Thoracic aorta (tissue), 2 donors: ENCODE data around the gene C14orf93. TPM values are rescaled to one million over a fixed set of nuclear protein-coding genes. Genes with fewer than 3 reads are reported as not detected.

ENCODE experiments used
- ATAC-seq: fragments of 150-250 bp; one replicate; pipeline ENCODE4 v1.8.0; 2017; ENCODE audit warnings: low read depth; ENCODE audit not compliant: insufficient number of reproducible peaks, low FRiP score
- DNase-seq: peaks from one replicate; pipeline ENCODE4 v3.0.0-alpha.2; 2020; ENCODE audit warnings: low spot score
- H3K27ac ChIP-seq, 2 donors: fragments of 200-600 bp; sonication (generic); 1 replicate in 1 of 2; 2 replicates in 1 of 2; pipeline ENCODE4 v1.5.1; 2016; ENCODE audit warnings: mild to moderate bottlenecking in 2 of 2, moderate library complexity in 2 of 2
- H3K27me3 ChIP-seq: fragments of 200-600 bp; sonication (generic); replicated peaks from 2 replicates; pipeline ENCODE4 v1.6.0; 2016; ENCODE audit warnings: mild to moderate bottlenecking; ENCODE audit not compliant: insufficient read depth
- H3K36me3 ChIP-seq: fragments of 200-600 bp; sonication (generic); one replicate; pipeline ENCODE4 v1.5.1; 2016
- H3K4me1 ChIP-seq, 2 donors: fragments of 200-600 bp; sonication (generic); 1 replicate in 1 of 2; 2 replicates in 1 of 2; pipeline versions ENCODE4 v1.5.1 to v1.6.0; 2016; ENCODE audit warnings: low read depth in 2 of 2, mild to moderate bottlenecking in 1 of 2; ENCODE audit not compliant: control insufficient read depth in 1 of 2
- H3K4me3 ChIP-seq: fragments of 200-600 bp; sonication (generic); 2 replicates; pipeline ENCODE4 v1.5.1; 2016; ENCODE audit warnings: mild to moderate bottlenecking
- H3K9me3 ChIP-seq: fragments of 200-600 bp; sonication (generic); 2 replicates; pipeline ENCODE4 v1.5.1; 2016
- CTCF ChIP-seq: fragments of 200-600 bp; sonication (generic); IDR thresholded peaks from one replicate; pipeline ENCODE4 v1.5.1; 2019; ENCODE audit warnings: antibody characterized with exemption
- total RNA-seq, 2 donors: library from RNA; depleted of rRNA; stranded (reverse); fragments of >200 nt; gene quantifications; one replicate each; pipeline versions ENCODE4 v1.1.0 to v1.2.3, GENCODE V29; 2016

C14orf93 gene
- total RNA-seq, 2 donors from 2014 or later, result 9.3 to 19.7 TPM

- no peak for ATAC-seq
- no peak for DNase-seq
- no peaks in the 10 kb centered on the region for H3K9me3 ChIP-seq
- peak overlapping the region in 1 of 2 donors; percentile 22 for H3K27ac ChIP-seq
- TF ChIP-seq CTCF, result no peak
- H3K36me3 ChIP-seq, result no peaks in the 10 kb centered on the region
- H3K4me1 ChIP-seq, result peaks cover 0 to 3% of the 10 kb centered on the region in 2 donors
- no peaks in the 10 kb centered on the region for H3K27me3 ChIP-seq
- no peak overlapping the region for H3K4me3 ChIP-seq
Observed at GRCh38 chr14:23013054-23013748, 3.3 kb upstream of the C14orf93 start.

GRCh38 chr14:23009483-23009938 lies 432 bp downstream of the C14orf93 start:
- Histone ChIP-seq H3K27ac (peak overlapping the region; percentile 73 to 76), H3K4me1 (peaks cover 8 to 22% of the 10 kb centered on the region in 2 donors), H3K4me3 (peak overlapping the region; percentile 73), H3K27me3 (no peaks in the 10 kb centered on the region), H3K9me3 (no peaks in the 10 kb centered on the region), H3K36me3 (no peaks in the 10 kb centered on the region)
- no peak for DNase-seq
- no peak for ATAC-seq
- TF ChIP-seq CTCF, result no peak

DNA sequence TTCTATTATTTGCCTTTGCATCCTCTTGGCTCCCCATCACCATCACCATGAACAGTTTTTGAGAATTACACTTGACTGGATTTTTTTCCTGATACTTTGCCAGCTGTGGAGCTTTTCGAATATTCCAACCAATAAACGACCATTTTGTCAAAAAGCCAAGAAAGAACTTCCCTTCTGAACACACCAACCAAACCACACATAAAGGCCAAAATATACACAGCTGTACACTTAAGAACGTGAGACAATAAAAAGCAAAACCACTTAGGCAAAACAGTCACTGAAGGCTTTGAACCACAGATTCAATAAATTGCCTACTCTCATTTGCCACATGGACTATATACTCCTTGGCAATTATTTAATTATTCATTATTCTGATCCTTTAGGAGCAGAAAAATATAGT lies 1.1 kb downstream of the C14orf93 start:
- no peaks in the 10 kb centered on the region for H3K9me3 ChIP-seq
- TF ChIP-seq CTCF, result no peak
- H3K27me3 ChIP-seq, result no peaks in the 10 kb centered on the region
- no peak for DNase-seq
- H3K36me3 ChIP-seq, result no peaks in the 10 kb centered on the region
- ATAC-seq, result no peak
- H3K4me3 ChIP-seq, result no peak overlapping the region
- H3K27ac ChIP-seq, result no peak overlapping the region
- peaks cover 8 to 22% of the 10 kb centered on the region in 2 donors for H3K4me1 ChIP-seq

DNA sequence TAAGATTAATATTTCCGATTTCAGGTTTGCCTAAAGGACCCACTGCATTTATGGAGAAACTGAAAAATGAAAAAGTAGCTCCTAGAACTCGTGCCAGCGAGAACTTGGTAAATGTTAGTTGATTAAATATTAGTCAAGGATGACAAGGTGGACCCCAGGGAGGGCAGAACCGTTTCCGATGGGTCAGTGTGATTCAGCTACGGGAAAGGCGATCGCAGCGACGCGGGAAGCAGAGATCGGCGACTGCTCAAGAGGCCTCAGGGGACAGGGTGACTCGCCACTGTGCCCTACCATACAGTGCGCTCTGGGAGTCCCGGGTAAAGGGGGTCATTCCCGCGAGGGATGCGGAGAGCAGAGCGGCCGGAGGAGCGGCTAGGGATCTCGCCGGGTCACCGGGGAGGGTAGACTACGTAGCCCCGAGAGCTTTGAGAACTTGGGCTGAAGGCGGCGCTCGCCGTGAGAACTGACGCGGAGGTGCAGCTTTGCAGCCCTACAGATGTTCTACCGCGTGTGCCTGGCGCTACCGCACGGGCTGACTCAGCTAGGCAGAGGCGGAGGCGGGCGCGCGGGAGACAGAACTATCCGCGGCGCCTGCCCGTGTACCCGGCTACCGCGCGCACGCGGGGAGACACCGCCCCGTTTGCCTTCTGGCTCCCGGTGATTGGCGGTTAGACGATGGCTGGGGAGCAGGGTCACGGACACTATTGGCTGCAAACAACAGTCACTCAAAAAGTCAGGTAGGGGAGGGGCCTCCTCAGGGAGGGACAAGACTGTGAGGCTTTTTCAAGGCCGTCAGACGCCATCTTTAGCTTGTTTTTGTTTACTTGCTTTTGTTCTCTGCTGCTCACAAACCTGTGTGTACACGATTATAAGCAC lies 3.2 kb downstream of the C14orf93 start:
- Histone ChIP-seq H3K4me1 (peaks cover 8 to 22% of the 10 kb centered on the region in 2 donors), H3K27ac (peak overlapping the region; percentile 83 to 86), H3K9me3 (no peaks in the 10 kb centered on the region), H3K4me3 (peak overlapping the region; percentile 75), H3K36me3 (no peaks in the 10 kb centered on the region), H3K27me3 (no peaks in the 10 kb centered on the region)
- peak; percentile 100 for ATAC-seq
- peak; percentile 89 for DNase-seq
- TF ChIP-seq CTCF, result peak; percentile 35

DNA sequence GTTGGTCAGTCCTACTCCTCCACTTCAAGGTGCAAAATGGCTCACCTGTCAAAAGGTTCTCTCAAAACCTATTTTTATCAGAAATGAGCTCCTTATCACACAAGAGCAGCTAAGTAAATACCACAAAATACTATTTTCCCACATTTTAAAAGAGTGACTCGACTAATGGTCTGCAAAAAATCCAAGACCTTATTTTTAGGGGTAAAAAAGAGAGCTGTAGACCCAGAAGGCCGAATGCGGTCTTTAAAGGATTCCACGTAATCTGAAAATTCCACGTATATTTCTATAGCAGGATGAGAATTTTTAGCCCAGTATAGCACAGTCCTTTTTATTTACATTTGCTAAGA lies 3.8 kb downstream of the C14orf93 start:
- Histone ChIP-seq H3K9me3 (no peaks in the 10 kb centered on the region), H3K27ac (peak overlapping the region; percentile 83 to 86), H3K4me1 (peaks cover 8 to 22% of the 10 kb centered on the region in 2 donors), H3K27me3 (no peaks in the 10 kb centered on the region), H3K36me3 (no peaks in the 10 kb centered on the region), H3K4me3 (peak overlapping the region; percentile 75)
- DNase-seq (no peak), ATAC-seq (no peak)
- TF ChIP-seq CTCF, result no peak
